ENCODE measurements around the gene HLA-F.
A peak's percentile ranks its signal among the peaks of the same experiment; 100 is the strongest.

The HLA-F gene

GRCh38 chr6:29747688-29748250 lies 24.5 kb downstream of the HLA-F start:
- H3K9me3 ChIP-seq (ENCODE audit: control extremely low read depth in 1 of 5, control insufficient read depth in 4 of 5, insufficient read depth in 2 of 5, low read depth in 1 of 5, low read length in 4 of 5): no peaks in the 10 kb centered on the region
- H3K4me3 ChIP-seq (ENCODE audit: control insufficient read depth in 1 of 7, extremely low read depth in 1 of 7, insufficient read depth in 4 of 7, low read depth in 2 of 7, low read length in 6 of 7): peak overlapping the region in 3 of 7 experiments; percentile 74 to 85 (median 81)
- H3K27ac ChIP-seq (ENCODE audit: insufficient read depth in 1 of 2, low read depth in 1 of 2, low read length in 2 of 2, poor library complexity in 1 of 2, severe bottlenecking in 2 of 2): no peak overlapping the region
- CTCF ChIA-PET: interaction anchor here (1.1 to 8.7 kb wide), 6 partner anchors 10 to 61 kb away, joined by 3 to 118 read pairs (median 8); no protein-coding TSS in a partner anchor
- 93% methylated on average over 7 of the region's 8 CpGs for WGBS (ENCODE audit: insufficient coverage)
- no peaks in the 10 kb centered on the region for H3K36me3 ChIP-seq (ENCODE audit: control insufficient read depth in 4 of 4, insufficient read depth in 4 of 4, low read length in 3 of 4)
- POLR2A ChIA-PET: interaction anchor here (1.0 kb wide), 1 partner anchor 9 kb away, joined by 3 read pairs; no protein-coding TSS in a partner anchor
- peaks cover 0 to 19% (median 9%) of the 10 kb centered on the region in 5 experiments for H3K27me3 ChIP-seq (replicated peaks in 2 of 5; ENCODE audit: control insufficient read depth in 4 of 5, insufficient read depth in 5 of 5, low read length in 4 of 5)
- DNase-seq: no peak
- peaks cover 3 to 30% (median 16%) of the 10 kb centered on the region in 4 experiments for H3K4me1 ChIP-seq (ENCODE audit: control extremely low read depth in 1 of 4, control insufficient read depth in 4 of 4, insufficient read depth in 4 of 4, low read length in 3 of 4)

- peaks cover 7 to 34% (median 18%) of the 10 kb centered on the region in 4 experiments for H3K4me1 ChIP-seq (ENCODE audit: control extremely low read depth in 1 of 4, control insufficient read depth in 4 of 4, insufficient read depth in 4 of 4, low read length in 3 of 4)
- WGBS (ENCODE audit: insufficient coverage): under 1% methylated on average over 63 of the region's 63 CpGs
- peak overlapping the region; percentile 42 to 85 (median 66) for H3K4me3 ChIP-seq (ENCODE audit: control insufficient read depth in 1 of 7, extremely low read depth in 1 of 7, insufficient read depth in 4 of 7, low read depth in 2 of 7, low read length in 6 of 7)
- ChIA-PET CTCF (interaction anchor here (0.7 to 8.7 kb wide), 8 partner anchors 9 to 89 kb away, joined by 3 to 118 read pairs (median 8); no protein-coding TSS in a partner anchor), POLR2A (interaction anchor here (1.0 kb wide), 1 partner anchor 10 kb away, joined by 3 read pairs; no protein-coding TSS in a partner anchor)
- no peaks in the 10 kb centered on the region for H3K36me3 ChIP-seq (ENCODE audit: control insufficient read depth in 4 of 4, insufficient read depth in 4 of 4, low read length in 3 of 4)
- H3K9me3 ChIP-seq (ENCODE audit: control extremely low read depth in 1 of 5, control insufficient read depth in 4 of 5, insufficient read depth in 2 of 5, low read depth in 1 of 5, low read length in 4 of 5): no peaks in the 10 kb centered on the region
- peaks cover 0 to 15% (median 9%) of the 10 kb centered on the region in 5 experiments for H3K27me3 ChIP-seq (replicated peaks in 2 of 5; ENCODE audit: control insufficient read depth in 4 of 5, insufficient read depth in 5 of 5, low read length in 4 of 5)
- peak overlapping the region in 1 of 2 experiments; percentile 43 for H3K27ac ChIP-seq (ENCODE audit: insufficient read depth in 1 of 2, low read depth in 1 of 2, low read length in 2 of 2, poor library complexity in 1 of 2, severe bottlenecking in 2 of 2)
- peak; percentile 77 to 83 (median 80) for DNase-seq
Observed at GRCh38 chr6:29748391-29749307, 25.4 kb downstream of the HLA-F start.

GRCh38 chr6:29749308-29749662 lies 26.1 kb downstream of the HLA-F start:
- H3K9me3 ChIP-seq (ENCODE audit: control extremely low read depth in 1 of 5, control insufficient read depth in 4 of 5, insufficient read depth in 2 of 5, low read depth in 1 of 5, low read length in 4 of 5): no peaks in the 10 kb centered on the region
- ChIA-PET POLR2A (interaction anchor here (0.5 kb wide), 1 partner anchor 56 kb away, joined by 3 read pairs; no protein-coding TSS in a partner anchor), CTCF (interaction anchor here (0.7 to 8.7 kb wide), 7 partner anchors 9 to 88 kb away, joined by 3 to 118 read pairs (median 8); no protein-coding TSS in a partner anchor)
- H3K27me3 ChIP-seq (replicated peaks in 2 of 5; ENCODE audit: control insufficient read depth in 4 of 5, insufficient read depth in 5 of 5, low read length in 4 of 5): peaks cover 0 to 15% (median 9%) of the 10 kb centered on the region in 5 experiments
- no peak overlapping the region for H3K27ac ChIP-seq (ENCODE audit: insufficient read depth in 1 of 2, low read depth in 1 of 2, low read length in 2 of 2, poor library complexity in 1 of 2, severe bottlenecking in 2 of 2)
- H3K36me3 ChIP-seq (ENCODE audit: control insufficient read depth in 4 of 4, insufficient read depth in 4 of 4, low read length in 3 of 4): no peaks in the 10 kb centered on the region
- 3% methylated on average over 13 of the region's 13 CpGs for WGBS (ENCODE audit: insufficient coverage)
- peak overlapping the region in 6 of 7 experiments; percentile 59 to 85 (median 70) for H3K4me3 ChIP-seq (ENCODE audit: control insufficient read depth in 1 of 7, extremely low read depth in 1 of 7, insufficient read depth in 4 of 7, low read depth in 2 of 7, low read length in 6 of 7)
- peaks cover 8 to 34% (median 18%) of the 10 kb centered on the region in 4 experiments for H3K4me1 ChIP-seq (ENCODE audit: control extremely low read depth in 1 of 4, control insufficient read depth in 4 of 4, insufficient read depth in 4 of 4, low read length in 3 of 4)
- DNase-seq: peak in 1 of 3 donors; percentile 46

GRCh38 chr6:29749668-29750067 lies 26.4 kb downstream of the HLA-F start:
- no peak for DNase-seq
- 100% methylated on average over 2 of the region's 5 CpGs for WGBS (ENCODE audit: insufficient coverage)
- Histone ChIP-seq H3K4me1 (ENCODE audit: control extremely low read depth in 1 of 4, control insufficient read depth in 4 of 4, insufficient read depth in 4 of 4, low read length in 3 of 4) (peaks cover 8 to 34% (median 18%) of the 10 kb centered on the region in 4 experiments), H3K9me3 (ENCODE audit: control extremely low read depth in 1 of 5, control insufficient read depth in 4 of 5, insufficient read depth in 2 of 5, low read depth in 1 of 5, low read length in 4 of 5) (no peaks in the 10 kb centered on the region), H3K36me3 (ENCODE audit: control insufficient read depth in 4 of 4, insufficient read depth in 4 of 4, low read length in 3 of 4) (no peaks in the 10 kb centered on the region), H3K4me3 (ENCODE audit: control insufficient read depth in 1 of 7, extremely low read depth in 1 of 7, insufficient read depth in 4 of 7, low read depth in 2 of 7, low read length in 6 of 7) (peak overlapping the region in 4 of 7 experiments; percentile 59 to 85 (median 74)), H3K27me3 (replicated peaks in 2 of 5; ENCODE audit: control insufficient read depth in 4 of 5, insufficient read depth in 5 of 5, low read length in 4 of 5) (peaks cover 0 to 15% (median 9%) of the 10 kb centered on the region in 5 experiments), H3K27ac (ENCODE audit: insufficient read depth in 1 of 2, low read depth in 1 of 2, low read length in 2 of 2, poor library complexity in 1 of 2, severe bottlenecking in 2 of 2) (no peak overlapping the region)
- POLR2A ChIA-PET: interaction anchor here (0.5 kb wide), 1 partner anchor 56 kb away, joined by 3 read pairs; no protein-coding TSS in a partner anchor
- CTCF ChIA-PET: interaction anchor here (1.0 to 8.7 kb wide), 8 partner anchors 8 to 85 kb away, joined by 3 to 118 read pairs (median 8); no protein-coding TSS in a partner anchor

- Histone ChIP-seq H3K27ac (ENCODE audit: insufficient read depth in 1 of 2, low read depth in 1 of 2, low read length in 2 of 2, poor library complexity in 1 of 2, severe bottlenecking in 2 of 2) (no peak overlapping the region), H3K4me1 (ENCODE audit: control extremely low read depth in 1 of 4, control insufficient read depth in 4 of 4, insufficient read depth in 4 of 4, low read length in 3 of 4) (peaks cover 8 to 34% (median 18%) of the 10 kb centered on the region in 4 experiments), H3K4me3 (ENCODE audit: control insufficient read depth in 1 of 7, extremely low read depth in 1 of 7, insufficient read depth in 4 of 7, low read depth in 2 of 7, low read length in 6 of 7) (no peak overlapping the region), H3K36me3 (ENCODE audit: control insufficient read depth in 4 of 4, insufficient read depth in 4 of 4, low read length in 3 of 4) (no peaks in the 10 kb centered on the region), H3K27me3 (replicated peaks in 2 of 5; ENCODE audit: control insufficient read depth in 4 of 5, insufficient read depth in 5 of 5, low read length in 4 of 5) (peaks cover 0 to 13% (median 9%) of the 10 kb centered on the region in 5 experiments), H3K9me3 (ENCODE audit: control extremely low read depth in 1 of 5, control insufficient read depth in 4 of 5, insufficient read depth in 2 of 5, low read depth in 1 of 5, low read length in 4 of 5) (no peaks in the 10 kb centered on the region)
- CTCF ChIA-PET: interaction anchor here (0.6 to 8.7 kb wide), 4 partner anchors 16 to 84 kb away, joined by 3 to 118 read pairs (median 4); no protein-coding TSS in a partner anchor
- POLR2A ChIA-PET: no interaction called here
- DNase-seq: no peak
- 86% methylated on average over 5 of the region's 6 CpGs for WGBS (ENCODE audit: insufficient coverage)
Observed at GRCh38 chr6:29750709-29751108, 27.5 kb downstream of the HLA-F start.

- Histone ChIP-seq H3K36me3 (ENCODE audit: control insufficient read depth in 4 of 4, insufficient read depth in 4 of 4, low read length in 3 of 4) (no peaks in the 10 kb centered on the region), H3K27me3 (replicated peaks in 2 of 5; ENCODE audit: control insufficient read depth in 4 of 5, insufficient read depth in 5 of 5, low read length in 4 of 5) (peaks cover 0 to 11% (median 8%) of the 10 kb centered on the region in 5 experiments), H3K9me3 (ENCODE audit: control extremely low read depth in 1 of 5, control insufficient read depth in 4 of 5, insufficient read depth in 2 of 5, low read depth in 1 of 5, low read length in 4 of 5) (no peaks in the 10 kb centered on the region), H3K4me1 (ENCODE audit: control extremely low read depth in 1 of 4, control insufficient read depth in 4 of 4, insufficient read depth in 4 of 4, low read length in 3 of 4) (peaks cover 8 to 34% (median 18%) of the 10 kb centered on the region in 4 experiments), H3K27ac (ENCODE audit: insufficient read depth in 1 of 2, low read depth in 1 of 2, low read length in 2 of 2, poor library complexity in 1 of 2, severe bottlenecking in 2 of 2) (no peak overlapping the region), H3K4me3 (ENCODE audit: control insufficient read depth in 1 of 7, extremely low read depth in 1 of 7, insufficient read depth in 4 of 7, low read depth in 2 of 7, low read length in 6 of 7) (peak overlapping the region in 1 of 7 experiments; percentile 96)
- CTCF ChIA-PET: interaction anchor here (0.6 to 8.7 kb wide), 6 partner anchors 11 to 84 kb away, joined by 3 to 118 read pairs (median 4); no protein-coding TSS in a partner anchor
- DNase-seq: no peak
- POLR2A ChIA-PET: no interaction called here
- WGBS (ENCODE audit: insufficient coverage): 95% methylated on average over 3 of the region's 3 CpGs
Observed at GRCh38 chr6:29751480-29751879, 28.2 kb downstream of the HLA-F start.
